Activated CD4-positive, CD25-positive, alpha-beta regulatory T cell (primary cell): Measurements from ENCODE around the gene GCNT2.
"Not testable (repeated sequence)": the region's sequence is repeated elsewhere in the genome, so short reads cannot be mapped to it uniquely, and the experiment has no call there.

Experiments used
- DNase-seq, 4 experiments: peaks; one replicate each; lab custom pipeline; 2025; lab: John Stamatoyannopoulos, UW

GCNT2 gene

DNA sequence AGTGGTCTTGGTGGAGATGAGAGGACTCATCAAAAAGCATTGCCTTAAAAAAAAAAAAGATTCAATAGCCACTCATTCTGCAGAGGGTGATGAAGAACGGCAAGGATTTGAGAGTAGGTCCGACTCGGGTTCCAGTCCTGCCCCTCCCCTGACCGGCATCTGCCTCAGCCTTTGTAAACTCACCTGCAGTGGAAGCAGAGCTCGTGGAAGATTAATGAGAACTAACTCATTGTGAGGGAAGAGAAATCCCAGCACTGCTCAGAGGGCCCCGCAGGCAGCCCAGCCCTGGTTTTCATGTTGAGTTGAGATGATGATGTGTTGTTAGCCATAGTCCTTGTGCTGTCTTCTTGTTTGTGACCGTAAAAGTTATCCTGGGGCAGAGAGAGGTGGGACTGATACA lies 59.4 kb downstream of the GCNT2 start:
- no peak for DNase-seq

DNA sequence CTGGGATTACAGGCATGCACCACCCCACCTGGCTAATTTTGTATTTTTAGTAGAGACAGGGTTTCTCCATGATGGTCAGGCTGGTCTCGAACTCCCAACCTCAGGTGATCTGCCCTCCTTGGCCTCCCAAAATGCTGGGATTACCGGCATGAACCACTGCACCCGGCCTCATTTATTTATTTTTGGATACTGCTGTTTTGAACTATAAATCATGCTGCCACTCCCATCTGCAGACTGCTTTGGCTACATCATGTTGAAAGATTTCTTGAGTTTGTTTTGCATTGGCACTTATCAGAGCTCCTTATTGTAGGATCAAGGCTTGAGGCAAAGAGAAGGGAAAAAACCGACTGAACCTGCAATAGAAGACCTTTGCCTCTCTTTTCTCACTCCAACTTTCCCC lies 60.3 kb downstream of the GCNT2 start:
- DNase-seq = not testable (repeated sequence)

DNA sequence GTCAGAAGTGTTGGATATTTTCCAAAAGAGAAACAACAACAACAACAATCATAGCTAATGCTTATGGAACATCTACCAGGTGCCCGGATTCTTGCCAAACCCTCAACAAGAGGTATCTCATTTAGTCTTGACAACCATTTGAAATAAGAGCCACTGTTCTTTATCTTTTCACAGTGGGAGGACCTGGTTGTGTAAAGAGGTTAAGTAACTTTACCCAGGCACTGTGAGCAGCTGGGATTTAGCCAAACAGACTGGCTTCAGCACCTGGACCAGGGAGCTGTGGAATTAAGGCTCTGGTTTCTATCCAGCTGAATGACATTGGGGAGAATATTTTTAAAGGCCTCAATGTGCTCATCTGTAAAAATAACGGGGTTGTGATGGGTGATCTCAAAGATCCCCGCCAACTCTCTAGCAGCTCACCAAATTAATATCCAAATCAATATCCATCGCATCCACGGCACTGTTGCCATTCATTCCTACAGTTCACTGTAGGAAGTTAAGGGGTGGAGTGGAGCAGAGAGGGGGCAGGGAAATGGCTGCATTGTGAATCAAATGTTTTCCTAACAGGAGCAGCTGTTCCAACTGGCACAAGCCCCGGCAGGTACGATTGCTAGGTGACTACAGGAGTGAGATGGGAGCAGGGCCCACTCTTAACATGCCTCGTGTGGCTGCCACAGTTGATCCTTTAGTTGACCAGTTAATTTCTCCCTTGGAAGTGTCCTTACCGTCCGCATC lies 61.8 kb downstream of the GCNT2 start:
- no peak for DNase-seq

DNA sequence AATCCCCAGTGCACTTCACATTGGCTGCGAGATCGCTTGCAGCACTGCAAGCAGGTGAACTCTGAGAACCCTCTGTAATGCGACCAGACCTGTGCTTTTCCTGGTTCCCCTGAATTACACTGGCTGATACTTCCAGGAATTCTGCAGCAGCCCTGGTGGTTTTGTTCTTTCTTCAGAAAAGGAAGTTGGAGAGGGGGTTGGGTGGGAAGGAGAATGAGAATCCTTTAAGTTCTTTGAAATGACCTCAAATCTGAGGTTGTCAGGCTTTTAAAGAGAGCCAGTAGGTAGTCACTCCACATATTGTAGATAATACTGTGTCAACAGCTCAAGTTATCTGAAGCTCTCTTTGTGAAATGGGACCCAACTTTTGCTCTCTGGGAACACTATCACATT lies 62.4 kb downstream of the GCNT2 start:
- DNase-seq = no peak

DNA sequence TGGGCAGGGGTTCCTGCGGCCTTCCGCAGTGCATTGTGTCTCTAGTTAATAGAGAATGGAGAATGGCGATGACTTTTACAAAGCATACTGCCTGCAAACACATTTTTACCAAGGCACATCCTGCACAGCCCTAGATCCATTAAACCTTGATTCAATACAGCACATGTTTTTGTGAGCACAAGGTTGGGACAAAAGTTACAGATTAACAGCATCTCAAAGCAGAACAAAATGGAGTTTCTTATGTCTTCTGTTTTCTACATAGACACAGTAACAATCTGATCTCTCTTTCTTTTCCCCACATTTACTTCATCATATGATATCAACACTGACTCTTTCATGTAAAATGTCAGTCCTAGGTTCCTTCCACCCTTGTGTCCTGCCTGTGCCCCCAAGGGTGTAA lies 63.5 kb downstream of the GCNT2 start:
- DNase-seq = no peak

DNA sequence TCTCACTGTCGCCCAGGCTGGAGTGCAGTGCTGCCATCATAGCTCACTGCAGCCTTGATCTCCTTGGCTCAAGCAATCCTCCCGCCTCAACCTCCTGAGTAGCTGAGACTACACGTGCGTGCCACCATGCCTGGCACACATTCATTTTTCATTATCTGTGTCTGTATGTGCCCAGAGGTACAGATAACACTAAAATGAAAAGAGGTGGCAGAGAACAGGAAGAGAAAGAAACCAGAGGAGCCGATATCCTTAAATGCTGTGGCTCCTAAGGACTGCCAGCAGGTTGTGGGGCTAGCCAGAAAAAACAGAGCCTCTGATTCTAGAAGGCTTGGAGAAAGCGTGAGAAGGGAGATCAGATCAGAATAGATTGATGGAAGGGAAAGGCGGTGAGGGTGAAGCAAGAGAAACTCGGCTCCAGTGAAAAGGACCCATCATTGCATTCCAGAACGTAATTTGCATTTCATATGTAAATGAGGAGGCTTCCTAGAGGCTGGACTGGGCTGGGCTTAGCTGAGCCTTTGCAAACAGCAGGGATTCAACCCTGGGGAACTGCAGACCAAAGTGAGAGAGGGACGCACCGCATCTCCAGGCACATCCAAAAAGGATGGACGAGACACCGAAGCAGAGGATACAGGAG lies 64.2 kb downstream of the GCNT2 start:
- no peak for DNase-seq

DNA sequence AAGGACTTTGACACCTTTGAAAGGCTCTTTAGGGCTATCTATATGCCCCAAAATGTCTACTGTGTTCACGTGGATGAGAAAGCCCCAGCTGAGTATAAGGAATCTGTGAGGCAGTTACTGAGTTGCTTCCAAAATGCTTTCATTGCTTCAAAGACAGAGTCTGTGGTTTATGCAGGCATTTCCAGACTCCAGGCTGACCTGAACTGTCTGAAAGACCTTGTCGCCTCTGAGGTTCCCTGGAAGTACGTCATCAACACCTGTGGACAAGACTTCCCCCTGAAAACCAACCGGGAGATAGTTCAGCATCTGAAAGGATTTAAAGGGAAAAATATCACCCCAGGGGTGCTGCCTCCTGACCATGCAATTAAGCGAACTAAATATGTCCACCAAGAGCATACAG lies 65.2 kb downstream of the GCNT2 start:
- no peak for DNase-seq

DNA sequence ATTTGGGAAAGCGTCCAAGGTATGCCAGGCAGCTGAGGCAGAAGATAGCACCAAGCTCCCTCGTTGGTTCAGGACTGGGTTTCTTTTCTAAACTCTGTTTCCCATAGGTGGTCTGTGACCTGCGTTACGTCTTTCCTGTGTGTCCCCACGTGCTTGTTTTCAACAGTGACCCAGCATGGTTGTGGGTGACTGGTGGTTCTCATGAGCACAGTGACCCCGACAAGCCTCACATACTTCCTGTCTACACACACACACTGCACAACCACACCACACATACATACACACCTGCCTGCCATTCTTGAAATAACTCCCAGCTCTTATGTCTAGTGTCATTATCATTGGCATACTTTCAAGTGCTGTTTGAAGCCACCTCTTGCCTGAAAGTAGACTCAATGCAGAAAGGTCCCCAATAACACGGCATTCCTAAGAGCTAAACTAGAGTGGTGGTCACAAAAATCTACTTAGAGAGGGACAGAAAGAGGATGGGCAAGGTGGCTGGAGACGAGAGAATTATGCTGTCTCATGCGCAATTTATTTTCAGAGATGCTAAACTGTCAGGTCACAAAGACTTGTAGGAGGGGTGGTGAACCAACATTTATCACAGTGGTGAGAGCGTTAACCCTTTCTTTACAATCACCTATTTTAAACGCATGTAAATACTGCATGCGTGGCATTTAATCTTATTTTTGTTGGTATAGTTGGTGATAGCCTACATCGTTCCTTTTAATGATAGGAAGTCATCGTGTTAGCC lies 66.7 kb downstream of the GCNT2 start:
- DNase-seq = no peak

DNA sequence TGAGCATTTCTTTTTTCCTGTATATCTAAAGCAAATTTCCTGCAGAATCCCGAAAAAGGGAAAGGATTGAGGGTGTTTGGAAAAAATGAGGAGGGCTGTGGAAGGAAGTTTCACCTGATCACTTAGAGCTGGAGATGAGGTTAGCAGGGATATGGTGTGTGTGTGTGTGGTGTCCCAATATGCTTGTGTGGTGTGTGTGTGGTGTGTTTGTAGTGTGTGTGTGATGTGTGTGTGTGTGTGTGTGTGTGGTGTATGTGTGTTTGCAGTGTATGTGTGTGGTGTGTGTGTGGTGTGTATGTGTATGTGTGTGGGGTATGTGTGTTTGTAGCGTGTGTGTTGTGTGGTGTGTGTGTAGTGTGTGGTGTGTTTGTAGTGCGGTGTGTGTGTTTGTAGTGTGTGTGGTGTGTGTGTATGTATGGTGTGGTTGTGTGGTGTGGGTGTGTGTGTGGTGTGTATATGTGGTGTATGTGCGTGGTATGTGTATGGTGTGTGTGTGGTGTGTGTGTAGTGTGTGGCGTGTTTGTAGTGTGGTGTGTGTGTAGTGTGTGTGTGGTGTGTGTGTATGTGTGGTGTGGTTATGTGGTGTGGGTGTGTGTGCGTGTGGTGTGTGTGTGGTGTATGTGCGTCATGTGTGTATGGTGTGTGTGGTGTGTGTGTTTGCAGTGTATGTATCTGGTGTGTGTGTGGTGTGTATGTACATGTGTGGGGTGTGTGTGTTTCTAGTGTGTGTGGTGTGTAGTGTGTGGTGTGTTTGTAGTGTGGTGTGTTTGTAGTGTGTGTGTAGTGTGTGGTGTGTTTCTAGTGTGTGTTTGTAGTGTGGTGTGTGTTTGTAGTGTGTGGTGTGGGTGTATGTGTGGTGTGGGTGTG lies 67.6 kb downstream of the GCNT2 start:
- no peak for DNase-seq

DNA sequence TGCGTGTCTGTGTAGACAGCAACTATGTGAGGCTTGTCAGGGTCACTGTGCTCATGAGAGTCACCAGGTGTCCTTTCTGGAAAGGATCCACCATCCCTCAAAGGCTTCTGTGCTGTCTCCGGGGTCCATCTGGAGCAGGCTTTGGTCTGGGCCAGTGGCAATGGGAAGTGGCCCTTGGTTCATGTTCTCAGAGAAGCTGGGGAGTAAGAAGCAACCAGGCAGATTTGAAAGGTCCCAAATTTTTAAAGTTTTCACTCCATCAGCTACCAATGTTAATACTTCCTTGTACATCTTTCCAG lies 68.2 kb downstream of the GCNT2 start:
- no peak for DNase-seq

DNA sequence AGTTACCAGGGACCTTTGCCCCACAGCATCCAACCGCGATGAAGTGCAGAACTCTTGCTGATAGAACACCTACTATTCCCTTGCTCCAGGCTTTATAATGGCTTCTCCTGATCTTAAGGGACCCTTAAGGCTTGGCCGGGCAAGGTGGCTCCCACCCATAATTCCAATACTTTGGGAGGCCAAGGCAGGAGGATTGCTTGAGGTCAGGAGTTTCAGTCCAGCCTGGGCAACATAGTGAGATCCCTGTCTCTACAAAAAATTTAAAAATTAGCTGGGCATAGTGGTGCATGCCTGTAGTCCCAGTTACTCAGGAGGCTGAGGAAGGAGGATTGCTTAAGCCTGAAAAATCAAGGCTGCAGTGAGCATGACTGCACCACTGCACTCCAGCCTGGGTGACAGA lies 68.8 kb downstream of the GCNT2 start:
- DNase-seq = no peak

DNA sequence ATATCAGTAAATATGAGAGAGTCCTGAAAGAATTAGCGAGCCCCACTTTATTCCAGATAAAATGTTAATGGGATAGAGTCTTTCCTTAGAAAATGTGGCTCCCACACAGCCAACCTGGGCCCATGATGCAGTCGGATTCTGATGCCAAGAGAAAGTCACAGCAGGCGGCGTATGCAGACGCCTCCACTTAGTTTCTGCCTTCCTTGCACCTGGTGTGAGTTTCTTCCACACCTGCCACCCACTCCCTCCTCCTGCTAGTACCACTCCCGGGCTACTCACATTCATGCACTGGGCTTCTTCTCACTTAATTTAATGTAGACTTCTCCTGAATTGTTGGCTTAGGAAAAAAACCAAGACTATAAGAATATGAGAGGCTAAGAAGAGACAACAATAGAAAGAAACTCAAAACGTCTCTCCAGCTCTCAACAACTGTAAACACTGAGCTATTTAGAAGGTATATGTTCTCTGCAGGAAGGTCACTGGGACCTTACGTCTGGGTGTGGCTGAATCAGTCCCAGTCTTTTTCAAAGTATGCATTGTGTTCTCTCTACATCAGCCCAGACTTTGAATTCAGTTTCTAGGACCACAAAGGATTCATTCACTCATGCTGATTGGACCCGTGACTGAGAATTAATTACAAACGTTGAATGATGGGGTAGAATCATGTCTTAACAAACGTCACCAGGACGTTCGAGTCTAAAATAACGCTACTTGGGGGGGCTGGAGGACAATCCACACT lies 70.4 kb downstream of the GCNT2 start:
- no peak for DNase-seq

DNA sequence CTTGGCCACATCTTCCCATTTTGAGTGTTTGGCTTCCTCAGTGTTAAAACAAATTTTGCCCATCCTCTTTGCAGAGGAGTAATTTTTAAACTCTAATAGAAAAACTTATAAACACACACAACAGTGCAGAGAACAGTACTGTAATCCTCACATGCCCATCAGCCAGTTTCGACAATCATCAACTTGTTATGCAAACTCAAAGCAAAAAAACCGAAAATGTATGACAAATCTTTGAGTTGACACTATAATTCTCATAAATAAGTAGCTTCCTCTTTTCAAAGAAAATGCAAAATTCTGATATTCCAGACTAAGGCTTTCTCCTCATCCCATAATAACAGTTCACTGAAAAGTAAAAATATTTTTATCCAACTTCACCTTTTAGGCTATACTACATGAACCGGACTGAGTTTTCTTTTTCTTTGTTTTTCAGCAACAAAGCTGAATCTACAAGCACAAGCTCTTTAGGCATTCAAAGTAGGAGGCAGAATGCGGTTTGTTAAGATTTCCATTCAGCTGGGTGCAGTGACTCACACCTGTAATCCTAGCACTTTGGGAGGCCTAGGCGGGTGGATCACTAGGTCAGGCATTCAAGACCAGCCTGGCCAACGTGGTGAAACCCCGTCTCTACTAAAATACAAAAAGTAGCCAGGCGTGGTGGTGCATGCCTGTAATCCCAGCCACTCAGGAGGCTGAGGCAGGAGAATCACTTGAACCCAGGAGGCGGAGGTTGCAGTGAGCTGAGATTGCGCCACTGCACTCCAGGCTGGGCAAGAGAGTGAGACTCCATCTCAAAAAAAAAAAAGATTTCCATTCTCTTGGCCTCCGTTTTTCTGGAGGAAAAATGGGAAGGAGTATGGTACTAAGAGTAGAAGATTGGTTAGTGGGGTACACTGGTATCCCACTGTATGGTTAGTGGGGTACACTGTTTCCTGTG lies 74.8 kb downstream of the GCNT2 start:
- no peak for DNase-seq

DNA sequence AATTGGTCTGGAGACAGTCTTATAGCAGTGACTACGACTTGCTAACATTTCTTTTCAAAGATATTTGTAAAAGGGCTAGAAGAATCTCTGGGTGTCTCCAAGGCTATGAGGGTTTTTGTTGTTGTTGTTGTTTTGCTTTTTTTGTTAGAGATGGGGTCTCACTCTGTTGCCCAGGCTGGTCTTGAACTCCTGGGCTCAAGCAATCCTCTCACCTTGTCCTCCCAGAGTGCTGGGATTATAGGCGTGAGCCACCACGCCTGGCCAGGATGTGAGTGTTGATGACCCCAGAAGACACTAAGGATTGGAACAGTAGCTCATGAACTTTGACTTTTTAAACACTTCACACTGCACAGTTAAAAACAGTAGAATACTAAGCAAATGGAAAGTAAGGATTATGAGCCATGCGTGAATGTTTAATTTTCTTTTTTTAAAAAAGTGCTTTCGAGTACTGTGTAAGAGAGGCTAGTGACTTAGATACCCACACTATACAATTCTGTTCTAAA lies 76.4 kb downstream of the GCNT2 start:
- no peak for DNase-seq

DNA sequence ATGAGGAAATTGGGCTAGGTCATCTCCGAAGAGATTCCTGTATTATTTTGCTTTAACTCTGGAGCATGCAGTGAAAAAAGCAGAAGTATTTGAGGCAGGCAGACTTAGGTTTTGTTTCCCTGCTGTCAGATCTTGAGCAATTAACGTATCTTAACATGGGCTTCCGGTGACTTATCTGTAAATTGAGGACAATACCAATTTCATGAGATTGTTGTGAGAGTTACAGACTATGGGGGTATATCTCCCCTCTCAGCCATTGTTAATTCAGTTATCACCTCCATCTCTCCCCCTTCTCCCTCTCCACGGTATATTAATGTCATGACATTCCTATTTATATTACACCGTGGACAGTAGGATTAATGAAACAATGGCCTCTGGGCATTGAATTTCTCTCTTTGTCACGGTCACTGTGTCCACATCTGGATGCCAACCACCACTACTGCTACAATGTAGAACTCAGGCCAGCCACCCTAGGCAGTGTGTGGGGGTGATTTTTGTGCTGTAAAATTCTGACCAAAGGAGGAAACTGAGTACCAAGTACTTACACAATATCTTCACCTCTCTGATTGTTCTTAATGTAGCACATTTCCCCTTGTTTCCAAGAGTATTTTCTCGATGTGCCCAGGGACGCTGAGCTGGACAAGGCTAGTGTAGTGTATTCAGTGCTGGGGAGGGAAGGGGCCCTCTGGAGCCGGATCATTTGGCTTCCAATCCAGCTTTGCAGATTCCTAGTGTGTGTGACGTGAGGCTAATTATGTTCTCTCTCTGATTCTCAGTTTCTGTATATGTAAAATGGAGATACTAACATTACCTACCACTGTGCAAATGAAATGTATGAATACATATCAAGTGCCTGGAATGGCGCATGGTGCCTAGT lies 77.2 kb downstream of the GCNT2 start:
- DNase-seq = no peak

DNA sequence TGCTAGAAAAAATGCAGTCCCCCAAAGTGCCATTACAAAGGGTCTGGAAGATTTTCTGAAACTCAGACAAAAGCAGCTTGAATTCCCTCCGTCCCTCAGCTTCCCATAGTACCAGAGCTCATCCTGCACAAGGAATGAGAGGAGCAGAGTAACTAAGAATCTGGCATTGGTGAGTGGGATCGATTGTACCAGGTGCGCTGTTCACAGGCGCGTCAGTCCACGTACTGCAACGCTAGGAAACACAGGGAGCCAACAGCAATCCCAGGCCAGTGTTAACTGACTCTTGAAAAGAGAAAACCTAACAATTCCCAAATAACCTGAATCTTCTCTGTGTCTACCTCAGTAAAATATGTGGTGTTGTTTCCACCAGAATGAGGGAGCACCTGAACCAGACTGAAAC lies 77.9 kb downstream of the GCNT2 start:
- no peak for DNase-seq

DNA sequence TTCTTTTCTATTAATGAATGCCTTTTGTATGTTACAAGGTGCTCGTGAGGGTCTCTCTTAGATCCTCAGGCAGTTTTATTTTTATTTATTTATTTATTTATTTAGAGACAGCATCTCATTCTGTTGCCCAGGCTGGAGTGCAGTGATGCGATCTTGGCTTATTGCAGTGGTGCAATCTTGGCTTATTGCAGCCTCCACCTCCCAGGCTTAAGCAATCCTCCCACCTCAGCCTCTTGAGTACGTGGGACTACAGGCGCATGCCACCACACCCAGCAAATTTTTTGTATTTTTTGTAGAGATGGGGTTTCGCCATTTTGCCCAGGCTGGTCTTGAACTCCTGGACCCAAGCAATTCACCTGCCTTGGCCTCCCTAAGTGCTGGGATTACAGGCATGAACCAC lies 79.5 kb downstream of the GCNT2 start:
- not testable (repeated sequence) for DNase-seq

DNA sequence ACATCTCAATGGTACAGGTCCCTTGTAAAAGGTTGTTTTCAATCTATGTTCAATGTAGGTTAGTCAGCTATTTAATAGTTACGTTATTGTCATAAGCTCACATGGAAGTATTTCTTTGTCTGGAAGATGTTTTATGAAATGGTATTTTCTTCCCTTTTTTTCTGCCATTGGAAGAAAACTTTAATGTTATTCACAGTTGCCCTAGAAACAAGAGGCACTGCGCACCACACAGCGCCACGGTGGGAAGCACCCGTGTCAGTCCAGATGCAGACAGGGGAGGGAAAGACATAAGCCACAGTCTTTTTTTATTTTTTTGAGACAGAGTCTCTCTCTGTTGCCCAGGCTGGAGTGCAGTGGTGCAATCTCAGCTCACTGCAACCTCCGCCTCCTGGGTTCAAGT lies 82.1 kb downstream of the GCNT2 start:
- no peak for DNase-seq

DNA sequence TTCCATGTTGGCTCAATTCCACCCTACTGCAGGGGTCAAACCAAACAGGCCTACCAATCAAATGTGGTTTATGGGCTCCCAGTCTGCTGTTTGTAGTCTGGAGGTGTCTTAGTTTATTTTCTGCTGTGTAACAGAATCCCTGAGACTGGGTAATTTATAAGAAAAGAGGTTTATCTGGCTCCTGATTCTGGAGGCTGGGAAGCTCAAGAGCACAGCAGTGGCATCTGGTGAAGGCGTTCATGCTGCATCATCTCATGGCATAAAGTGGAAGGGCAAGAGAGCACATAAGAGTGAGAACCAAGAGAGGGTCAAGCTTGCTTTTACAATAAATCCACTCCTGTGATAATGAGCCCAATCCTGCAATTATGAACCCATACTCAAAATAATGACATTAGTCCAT lies 87.9 kb downstream of the GCNT2 start:
- DNase-seq = no peak

DNA sequence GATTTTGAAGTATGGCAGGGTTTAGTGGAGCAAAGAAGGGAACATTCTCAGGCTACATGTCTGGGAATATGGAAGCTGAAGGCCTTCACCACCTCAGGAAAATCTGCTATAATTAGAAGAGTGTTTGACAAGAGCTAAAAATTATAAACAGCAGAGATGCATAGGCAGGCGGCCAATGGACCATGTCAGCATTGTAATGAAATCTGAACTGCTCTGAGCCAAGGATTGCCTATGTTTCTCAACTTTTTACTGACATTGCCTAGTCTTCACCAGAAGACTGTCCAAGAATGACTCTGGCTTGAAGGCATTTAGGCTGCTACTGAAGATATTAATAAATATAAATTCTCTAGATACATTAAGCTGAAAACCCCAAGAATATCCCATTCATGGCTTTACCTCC lies 89.1 kb downstream of the GCNT2 start:
- DNase-seq = no peak
